Myocyte (in vitro differentiated cells): Measurements from ENCODE around the gene CACNA2D4. TPM values are rescaled to one million over a fixed set of nuclear protein-coding genes. Genes with fewer than 3 reads are reported as not detected.

Experiments used
- DNase-seq: peaks from one replicate; pipeline ENCODE4 v3.0.0-alpha.2; 2012; ENCODE audit warnings: low read depth
- total RNA-seq: library from RNA; depleted of rRNA; stranded (reverse); fragments of >200 nt; gene quantifications from 2 replicates; pipeline ENCODE4 v1.2.3, GENCODE V29; 2014

The CACNA2D4 gene
- total RNA-seq, 1 donor from 2014 or later, result 0.03 TPM

GRCh38 chr12:1790444-1790843 lies 128.0 kb downstream of the CACNA2D4 start:
- DNase-seq, result no peak

- no peak for DNase-seq
Measured at GRCh38 chr12:1787714-1788113, 130.7 kb downstream of the CACNA2D4 start.

- DNase-seq, result no peak
Measured at GRCh38 chr12:1782215-1782614, 136.2 kb downstream of the CACNA2D4 start.

GRCh38 chr12:1781772-1782171 lies 136.7 kb downstream of the CACNA2D4 start:
- no peak for DNase-seq

- DNase-seq, result no peak
Measured at GRCh38 chr12:1779783-1780182, 138.7 kb downstream of the CACNA2D4 start.

- no peak for DNase-seq
Measured at GRCh38 chr12:1778911-1779310, 139.5 kb downstream of the CACNA2D4 start.

- no peak for DNase-seq
Measured at GRCh38 chr12:1777798-1778197, 140.7 kb downstream of the CACNA2D4 start.

GRCh38 chr12:1776170-1776921 lies 142.1 kb downstream of the CACNA2D4 start:
- peak; percentile 58 for DNase-seq

- peak; percentile 66 for DNase-seq
Measured at GRCh38 chr12:1773937-1774655, 144.4 kb downstream of the CACNA2D4 start.

GRCh38 chr12:1769809-1770494 lies 148.5 kb downstream of the CACNA2D4 start:
- DNase-seq, result no peak

GRCh38 chr12:1768615-1769014 lies 149.8 kb downstream of the CACNA2D4 start:
- DNase-seq, result no peak

GRCh38 chr12:1767407-1768090 lies 150.9 kb downstream of the CACNA2D4 start:
- no peak for DNase-seq

GRCh38 chr12:1766110-1766509 lies 152.3 kb downstream of the CACNA2D4 start:
- DNase-seq, result no peak

GRCh38 chr12:1763153-1763552 lies 155.3 kb downstream of the CACNA2D4 start:
- DNase-seq, result no peak

- DNase-seq, result no peak
Measured at GRCh38 chr12:1761857-1762256, 156.6 kb downstream of the CACNA2D4 start.

GRCh38 chr12:1760566-1761382 lies 157.7 kb downstream of the CACNA2D4 start:
- peak; percentile 19 for DNase-seq

GRCh38 chr12:1758887-1759286 lies 159.6 kb downstream of the CACNA2D4 start:
- DNase-seq, result no peak

GRCh38 chr12:1758376-1758775 lies 160.1 kb downstream of the CACNA2D4 start:
- no peak for DNase-seq

GRCh38 chr12:1750300-1750699 lies 168.2 kb downstream of the CACNA2D4 start:
- no peak for DNase-seq

- no peak for DNase-seq
Measured at GRCh38 chr12:1749019-1749418, 169.4 kb downstream of the CACNA2D4 start.

- no peak for DNase-seq
Measured at GRCh38 chr12:1747609-1748008, 170.8 kb downstream of the CACNA2D4 start.
